ENCODE measurements around the gene LRP3.
A peak's percentile ranks its signal among the peaks of the same experiment; 100 is the strongest.
"Not testable (repeated sequence)": the region's sequence is repeated elsewhere in the genome, so short reads cannot be mapped to it uniquely, and the experiment has no call there.

The LRP3 gene

DNA sequence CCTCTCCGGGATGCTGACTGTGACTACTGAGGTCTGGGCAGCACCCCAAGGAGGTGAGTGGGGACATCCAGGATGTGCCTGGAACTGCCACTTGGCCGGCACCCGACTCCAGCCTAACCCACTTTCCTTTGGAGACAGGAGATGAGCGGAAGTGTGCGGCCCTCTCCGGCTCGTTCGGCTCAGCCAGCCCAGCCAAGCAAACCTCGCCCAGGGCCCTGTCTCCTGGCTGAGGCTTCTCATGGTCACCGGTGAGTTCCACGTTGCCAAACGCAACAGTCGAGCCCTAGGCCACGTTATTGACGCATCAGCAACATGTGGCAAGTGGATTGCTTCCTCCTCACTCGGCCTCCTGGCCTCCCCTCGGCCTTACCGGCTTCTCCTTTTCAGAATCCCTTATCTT lies 26.0 kb downstream of the LRP3 start:
- DNase-seq = no peak

GRCh38 chr19:33220735-33221134 lies 26.6 kb downstream of the LRP3 start:
- DNase-seq = no peak

- no peak for DNase-seq
Observed at GRCh38 chr19:33221638-33222037, 27.5 kb downstream of the LRP3 start.

DNA sequence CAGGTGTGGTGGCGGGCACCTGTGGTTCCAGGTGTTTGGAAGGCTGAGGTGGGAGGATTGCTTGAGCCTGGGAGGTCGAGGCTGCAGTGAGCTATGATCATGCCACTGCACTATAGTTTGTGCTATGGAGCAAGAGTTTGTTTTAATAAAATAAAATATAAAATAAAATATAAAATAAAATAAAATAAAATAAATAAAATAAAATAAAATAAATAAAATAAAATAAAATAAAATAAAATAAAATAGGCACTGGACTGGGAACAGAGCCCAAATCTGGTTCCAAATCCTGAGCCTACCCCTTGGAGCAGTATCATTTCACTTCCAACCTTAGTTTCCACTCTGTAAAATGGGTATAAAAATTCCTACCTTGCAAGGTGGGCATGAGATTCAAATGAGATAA lies 28.1 kb downstream of the LRP3 start:
- not testable (repeated sequence) for DNase-seq

- no peak for DNase-seq
Observed at GRCh38 chr19:33224694-33225457, 30.7 kb downstream of the LRP3 start.

- DNase-seq = peak; percentile 37
Observed at GRCh38 chr19:33225458-33225926, 31.4 kb downstream of the LRP3 start, which contains the start of gene SLC7A10. SLC7A10 (minus strand) TSS chr19:33225850; CDS start chr19:33225703, 147 bp downstream.

- DNase-seq = peak; percentile 39
Observed at GRCh38 chr19:33226550-33227241, 32.6 kb downstream of the LRP3 start.

GRCh38 chr19:33227242-33227650 lies 33.1 kb downstream of the LRP3 start:
- no peak for DNase-seq

- DNase-seq = no peak
Observed at GRCh38 chr19:33227870-33228599, 33.9 kb downstream of the LRP3 start.

GRCh38 chr19:33229962-33230361 lies 35.8 kb downstream of the LRP3 start:
- DNase-seq = no peak

DNA sequence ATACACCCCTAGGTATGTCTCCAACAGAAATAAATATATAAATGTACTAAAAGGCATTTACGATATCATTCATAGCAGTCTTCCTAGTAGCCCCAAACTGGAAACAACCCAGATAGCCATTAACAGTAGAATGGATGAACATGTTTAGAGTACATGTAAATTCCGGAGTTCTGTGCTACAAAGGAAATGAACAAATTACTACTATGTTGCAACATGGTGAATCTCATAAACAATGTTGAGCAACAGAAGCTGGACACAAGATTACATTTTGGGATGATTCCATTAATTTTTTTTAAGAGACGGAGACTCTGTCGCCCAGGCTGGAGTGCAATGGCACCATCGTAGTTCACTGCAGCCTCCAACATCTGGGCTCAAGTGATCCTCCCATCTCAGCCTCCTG lies 37.4 kb downstream of the LRP3 start:
- no peak for DNase-seq

DNA sequence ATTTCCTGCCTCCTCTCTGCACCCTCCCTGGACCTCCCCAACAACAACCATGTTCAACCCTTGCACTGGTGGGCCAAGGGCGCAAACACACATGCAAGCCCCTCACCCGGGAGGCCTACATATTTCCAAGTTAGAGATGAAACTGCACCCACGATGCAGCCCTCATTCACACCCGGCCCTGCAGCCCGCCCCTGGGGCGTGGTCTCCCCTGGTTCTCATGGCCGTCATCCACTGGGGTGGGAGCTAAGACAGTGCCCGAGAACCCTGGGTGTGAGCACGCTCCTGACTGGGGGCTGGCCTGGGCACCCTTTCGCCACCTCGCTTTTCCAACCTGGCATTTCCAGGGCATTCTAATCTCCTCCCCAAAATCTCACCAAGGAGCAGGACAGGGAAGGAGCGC lies 38.5 kb downstream of the LRP3 start:
- no peak for DNase-seq

DNA sequence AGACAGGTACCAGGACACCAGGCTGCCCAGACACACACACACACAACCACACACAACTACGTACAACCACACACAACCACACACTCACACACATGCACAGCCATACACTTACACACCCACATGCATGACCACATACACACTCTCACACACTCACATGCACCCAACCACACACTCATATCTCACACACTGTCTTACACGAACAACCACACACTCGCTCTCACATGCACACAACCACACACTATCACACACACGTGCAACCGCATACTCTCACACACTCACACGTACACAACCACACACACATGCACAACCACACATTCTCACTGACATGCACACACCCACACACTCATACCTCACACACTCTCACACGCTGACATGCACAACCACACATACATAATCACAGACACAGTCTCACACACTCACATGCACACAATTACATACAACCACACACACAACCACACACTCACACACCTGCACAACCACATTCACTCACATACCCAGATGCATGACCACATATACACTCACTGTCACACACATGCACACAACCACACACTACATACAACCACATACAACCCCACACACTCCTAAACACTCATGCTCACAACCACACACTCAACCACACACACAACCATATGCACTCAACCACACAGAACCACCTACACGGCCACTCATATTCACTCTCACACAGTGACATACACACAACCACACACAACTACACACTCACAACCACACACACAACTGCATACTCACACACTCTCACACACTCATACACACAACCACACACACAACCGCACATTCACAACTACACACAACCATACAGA lies 39.1 kb downstream of the LRP3 start:
- no peak for DNase-seq

- no peak for DNase-seq
Observed at GRCh38 chr19:33234092-33234491, 40.0 kb downstream of the LRP3 start.

- DNase-seq = no peak
Observed at GRCh38 chr19:33234736-33235135, 40.6 kb downstream of the LRP3 start.

DNA sequence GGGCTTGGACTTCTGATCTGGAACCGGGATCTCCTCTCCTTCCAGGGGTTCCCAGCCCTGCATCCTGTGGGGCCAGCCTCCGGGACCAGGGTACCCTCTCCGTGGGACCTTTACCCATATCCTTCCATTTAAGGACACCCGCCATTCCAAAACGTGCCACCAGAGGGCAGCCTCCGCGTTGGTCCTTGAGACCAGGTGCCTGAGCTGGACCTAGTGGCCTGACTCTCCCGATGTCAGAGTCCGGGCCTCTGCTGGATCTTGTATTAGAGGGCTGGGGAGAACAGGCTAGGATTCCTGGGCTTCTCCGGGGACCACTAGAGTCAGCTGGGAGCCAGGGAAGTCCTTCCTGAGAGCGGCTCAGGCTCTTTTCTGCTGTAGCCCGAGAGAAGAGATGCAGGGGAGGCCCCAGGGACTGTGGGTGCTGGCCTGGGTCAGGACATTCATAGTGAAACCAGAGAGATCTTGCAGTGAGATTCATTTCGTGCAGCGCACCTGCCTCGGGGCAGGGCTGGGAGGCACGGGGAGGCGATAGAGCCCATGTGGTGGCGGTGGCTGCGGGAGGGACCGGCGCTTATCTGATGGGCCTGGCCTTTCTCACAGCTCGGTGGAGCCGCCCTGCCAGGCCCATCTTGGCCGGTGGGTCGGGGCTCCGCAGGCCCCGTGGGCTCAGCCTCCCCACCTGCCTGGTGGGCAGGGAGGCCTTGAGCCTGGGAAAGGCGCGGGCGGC lies 41.3 kb downstream of the LRP3 start:
- peak; percentile 89 for DNase-seq

DNA sequence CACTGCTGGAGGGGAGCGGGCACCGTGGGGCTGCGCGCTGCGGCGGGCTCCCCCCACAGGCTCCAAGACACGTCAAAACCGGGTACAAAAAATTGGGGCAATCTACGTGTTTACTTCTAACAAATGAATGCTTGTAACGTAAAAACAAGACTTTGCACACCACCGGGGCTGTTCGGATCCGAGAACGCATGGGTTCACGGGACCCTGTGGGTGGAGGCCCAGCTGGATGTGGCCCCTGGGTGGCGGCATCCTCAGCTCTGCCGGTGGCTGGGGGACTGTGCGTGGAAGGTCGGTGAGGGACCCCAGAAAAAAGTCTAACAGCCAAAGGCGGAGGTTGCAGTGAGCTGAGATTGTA lies 41.8 kb downstream of the LRP3 start:
- no peak for DNase-seq

GRCh38 chr19:33236696-33237390 lies 42.7 kb downstream of the LRP3 start:
- DNase-seq = no peak

- DNase-seq = no peak
Observed at GRCh38 chr19:33238481-33239149, 44.5 kb downstream of the LRP3 start.

DNA sequence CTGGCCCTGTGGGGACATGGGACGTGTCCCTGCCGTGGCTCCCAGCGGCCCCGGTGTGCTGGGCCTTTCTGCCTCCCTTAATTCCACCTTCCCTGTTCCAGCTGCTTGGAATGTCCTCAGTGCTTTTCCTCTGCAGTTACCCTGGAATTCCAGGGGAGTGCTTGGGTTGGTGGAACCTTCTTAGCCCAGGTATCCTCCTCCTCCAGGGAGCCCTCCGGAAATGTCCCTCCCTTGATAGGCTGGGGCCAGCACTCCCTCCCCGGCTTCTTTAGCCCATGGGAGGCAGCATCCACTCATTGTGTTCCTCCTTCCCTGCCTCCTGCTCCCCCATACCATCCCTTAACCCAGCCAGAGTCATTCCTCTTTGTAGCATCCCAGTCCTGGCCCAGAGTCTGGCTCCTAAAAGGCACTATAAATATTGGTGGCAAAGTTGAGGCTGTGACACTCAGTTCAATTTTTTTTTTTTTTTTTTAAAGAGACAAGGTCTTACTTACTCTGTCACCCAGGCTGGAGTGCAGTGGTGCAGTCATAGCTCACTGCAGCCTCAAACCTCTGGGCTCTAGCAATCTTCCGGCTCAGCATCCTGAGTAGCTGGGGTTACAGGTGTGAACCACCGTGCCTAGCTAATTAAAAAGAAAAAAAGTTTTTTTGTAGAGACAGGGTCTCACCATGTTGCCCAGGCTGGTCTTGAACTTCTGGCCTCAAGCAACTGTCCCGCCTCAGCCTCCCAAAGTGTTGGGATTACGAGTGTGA lies 45.3 kb downstream of the LRP3 start:
- DNase-seq = no peak
